PC-9 (cell line): ENCODE results near the gene RAB8A. TPM values are rescaled to one million over a fixed set of nuclear protein-coding genes. Genes with fewer than 3 reads are reported as not detected.

Experiments used
- BruUV-seq: library from RNA; stranded (reverse); fragments of 400-500 nt; replicated peaks from 2 replicates; lab custom pipeline; 2021; lab: Mats Ljungman, UMichigan
- CTCF ChIA-PET: fragments of 300-600 bp; sonication (Branson Sonifier 250); formaldehyde crosslinking; loops from one replicate; lab custom pipeline; 2022; ENCODE audit warnings: antibody characterized with exemption; lab: Charles Lee
- POLR2A ChIA-PET: fragments of 300-600 bp; sonication (Branson Sonifier 250); formaldehyde crosslinking; loops from one replicate; lab custom pipeline; 2022; ENCODE audit warnings: antibody characterized with exemption; ENCODE audit not compliant: unreplicated experiment; lab: Charles Lee
- DNase-seq, 2 experiments: peaks; one replicate each; pipeline versions ENCODE4 v3.0.0 to v3.0.0-alpha.2; 2015 to 2022; ENCODE audit warnings: mixed read lengths in 1 of 2
- H2AFZ ChIP-seq: fragments of 200-600 bp; sonication (generic); 2 replicates; pipeline ENCODE4 v1.8.1; 2017; ENCODE audit warnings: antibody characterized with exemption
- H3F3A ChIP-seq: fragments of 200-600 bp; sonication (generic); 2 replicates; pipeline ENCODE4 v1.8.1; 2017; ENCODE audit warnings: antibody characterized with exemption, mild to moderate bottlenecking, low read depth; ENCODE audit not compliant: insufficient read depth
- H3K27ac ChIP-seq: fragments of 200-600 bp; sonication (generic); 2 replicates; pipeline ENCODE4 v1.6.1; 2016; ENCODE audit warnings: mixed run types
- H3K27me3 ChIP-seq: fragments of 200-600 bp; sonication (generic); 2 replicates; pipeline ENCODE4 v1.6.1; 2016; ENCODE audit warnings: low read depth, mixed run types; ENCODE audit not compliant: insufficient read depth
- H3K36me3 ChIP-seq: fragments of 200-600 bp; sonication (generic); 2 replicates; pipeline ENCODE4 v1.6.1; 2016; ENCODE audit warnings: low read depth, mixed run types
- H3K4me1 ChIP-seq: fragments of 200-600 bp; sonication (generic); replicated peaks from 2 replicates; pipeline ENCODE4 v1.6.1; 2016; ENCODE audit warnings: mixed run types; ENCODE audit not compliant: insufficient read depth
- H3K4me2 ChIP-seq: fragments of 200-600 bp; sonication (generic); 2 replicates; pipeline ENCODE4 v1.6.1; 2017; ENCODE audit warnings: mixed run types
- H3K4me3 ChIP-seq: fragments of 200-600 bp; sonication (generic); 2 replicates; pipeline ENCODE4 v1.6.1; 2016; ENCODE audit warnings: mixed run types
- H3K79me2 ChIP-seq: fragments of 200-600 bp; sonication (generic); 2 replicates; pipeline ENCODE4 v1.6.1; 2017; ENCODE audit warnings: low read depth, mixed run types
- H3K9me2 ChIP-seq: fragments of 200-600 bp; sonication (generic); 2 replicates; pipeline ENCODE4 v1.8.1; 2017; ENCODE audit warnings: mild to moderate bottlenecking; ENCODE audit not compliant: insufficient read depth
- H3K9me3 ChIP-seq: fragments of 200-600 bp; sonication (generic); 2 replicates; pipeline ENCODE4 v1.8.1; 2016; ENCODE audit warnings: low read depth; ENCODE audit not compliant: insufficient read depth
- H4K20me1 ChIP-seq: fragments of 200-600 bp; sonication (generic); 2 replicates; pipeline ENCODE4 v1.8.1; 2017; ENCODE audit not compliant: insufficient read depth
- CTCF ChIP-seq: fragments of 200-600 bp; sonication (generic); conservative IDR thresholded peaks from 2 replicates; pipeline ENCODE4 v1.6.1; 2017; ENCODE audit warnings: mixed run types, antibody characterized with exemption, mild to moderate bottlenecking, moderate library complexity
- EZH2 ChIP-seq: fragments of 200-600 bp; sonication (generic); IDR thresholded peaks from 2 replicates; pipeline ENCODE4 v1.8.0; 2017; ENCODE audit warnings: antibody characterized with exemption, low read depth
- intact Hi-C: fragments of 100-400 bp; cut with micrococcal nuclease; formaldehyde crosslinking; loops from one replicate; pipeline ENCODE4 v1.10.0; 2022; ENCODE audit not compliant: unreplicated experiment
- total RNA-seq: library from RNA; stranded (reverse); gene quantifications from 2 replicates; pipeline ENCODE4 v1.2.3, GENCODE V29; 2021

Gene RAB8A
- total RNA-seq, 1 experiment from 2014 or later, result 104 TPM

GRCh38 chr19:16160943-16161560 lies 49.4 kb downstream of the RAB8A start:
- Histone ChIP-seq H3K79me2 (no peaks in the 10 kb centered on the region), H3K4me1 (peaks cover 44% of the 10 kb centered on the region), H3K36me3 (no peaks in the 10 kb centered on the region), H2AFZ (no peak overlapping the region), H3K9me3 (no peaks in the 10 kb centered on the region), H3K4me3 (peak overlapping the region; percentile 45; the same call in 1 of the 2 replicates), H3K4me2 (peak overlapping the region; percentile 73), H3K27me3 (no peaks in the 10 kb centered on the region), H4K20me1 (no peaks in the 10 kb centered on the region), H3K9me2 (no peaks in the 10 kb centered on the region), H3F3A (peaks cover 41% of the 10 kb centered on the region), H3K27ac (peak overlapping the region; percentile 98)
- intact Hi-C loops, result no loop called here
- peak; percentile 49 to 96 for DNase-seq
- ChIA-PET POLR2A (interaction anchor here (0.5 to 1.0 kb wide), 5 partner anchors 18 to 325 kb away, joined by 3 to 9 read pairs (median 3); partner anchors contain the start of gene HSH2D), CTCF (interaction anchor here (1.0 kb wide), 1 partner anchor 17 kb away, joined by 3 read pairs; the partner anchor contains the start of gene HSH2D)
- TSS peak; percentile 67 for BruUV-seq
- TF ChIP-seq CTCF, result no peak
- no peak for TF ChIP-seq EZH2

- Histone ChIP-seq H3K4me1 (peaks cover 44% of the 10 kb centered on the region), H3K4me2 (peak overlapping the region; percentile 73), H4K20me1 (no peaks in the 10 kb centered on the region), H3K4me3 (no peak overlapping the region), H3K27me3 (no peaks in the 10 kb centered on the region), H3K27ac (peak overlapping the region; percentile 98), H3K9me2 (no peaks in the 10 kb centered on the region), H3K36me3 (no peaks in the 10 kb centered on the region), H3F3A (peaks cover 41% of the 10 kb centered on the region), H3K79me2 (no peaks in the 10 kb centered on the region), H3K9me3 (no peaks in the 10 kb centered on the region), H2AFZ (no peak overlapping the region)
- DNase-seq, result peak; percentile 56 to 98
- no TSS peak for BruUV-seq
- POLR2A ChIA-PET, result interaction anchor here (0.5 to 0.6 kb wide), 4 partner anchors 68 to 1593 kb away, joined by 3 to 7 read pairs (median 3); no protein-coding TSS in a partner anchor
- TF ChIP-seq EZH2, result no peak
- no peak for TF ChIP-seq CTCF
- intact Hi-C loops, result no loop called here
- CTCF ChIA-PET, result interaction anchor here (0.6 to 1.0 kb wide), 3 partner anchors 10 to 136 kb away, joined by 3 to 5 read pairs (median 3); partner anchors contain the start of gene HSH2D
Observed at GRCh38 chr19:16161840-16162239, 50.2 kb downstream of the RAB8A start.

- CTCF ChIA-PET, result interaction anchor here (0.6 kb wide), 1 partner anchor 15 kb away, joined by 3 read pairs; no protein-coding TSS in a partner anchor
- Histone ChIP-seq H3K36me3 (no peaks in the 10 kb centered on the region), H3K4me1 (peaks cover 56% of the 10 kb centered on the region), H3K27ac (peak overlapping the region; percentile 98), H3K4me3 (no peak overlapping the region), H3K79me2 (no peaks in the 10 kb centered on the region), H3K9me2 (no peaks in the 10 kb centered on the region), H3K4me2 (no peak overlapping the region), H3K27me3 (no peaks in the 10 kb centered on the region), H3K9me3 (no peaks in the 10 kb centered on the region), H3F3A (peaks cover 49% of the 10 kb centered on the region), H2AFZ (no peak overlapping the region), H4K20me1 (no peaks in the 10 kb centered on the region)
- no peak for DNase-seq
- POLR2A ChIA-PET, result no interaction called here
- intact Hi-C loops, result no loop called here
- TF ChIP-seq CTCF (no peak), EZH2 (no peak)
- no TSS peak for BruUV-seq
Observed at GRCh38 chr19:16164222-16164890, 52.7 kb downstream of the RAB8A start.
